Osteocyte (in vitro differentiated cells): ENCODE data around the gene B3GNT4. TPM values are rescaled to one million over a fixed set of nuclear protein-coding genes. Genes with fewer than 3 reads are reported as not detected.
"Not testable (repeated sequence)": the region's sequence is repeated elsewhere in the genome, so short reads cannot be mapped to it uniquely, and the experiment has no call there.

Experiments
- DNase-seq: peaks from one replicate; pipeline ENCODE4 v3.0.0; 2021; ENCODE audit warnings: mixed read lengths; ENCODE audit not compliant: unreplicated experiment; ENCODE audit errors: extremely low spot score
- H3K27ac Mint-ChIP-seq: one replicate; pipeline ENCODE4 v1.8.0; 2021; ENCODE audit warnings: mild to moderate bottlenecking, mixed read lengths; ENCODE audit not compliant: unreplicated experiment
- H3K27me3 Mint-ChIP-seq: one replicate; pipeline ENCODE4 v1.8.0; 2021; ENCODE audit warnings: mixed read lengths; ENCODE audit not compliant: unreplicated experiment
- H3K36me3 Mint-ChIP-seq: one replicate; pipeline ENCODE4 v1.8.0; 2021; ENCODE audit warnings: mixed read lengths; ENCODE audit not compliant: unreplicated experiment
- H3K4me1 Mint-ChIP-seq: one replicate; pipeline ENCODE4 v1.8.0; 2021; ENCODE audit warnings: mixed read lengths; ENCODE audit not compliant: unreplicated experiment
- H3K4me3 Mint-ChIP-seq: one replicate; pipeline ENCODE4 v1.8.0; 2021; ENCODE audit warnings: mild to moderate bottlenecking, moderate library complexity, mixed read lengths; ENCODE audit not compliant: unreplicated experiment
- H3K9me3 Mint-ChIP-seq: one replicate; pipeline ENCODE4 v1.8.0; 2021; ENCODE audit warnings: mixed read lengths; ENCODE audit not compliant: unreplicated experiment
- CTCF ChIP-seq: fragments of 200-600 bp; sonication (generic); IDR thresholded peaks from 2 replicates; pipeline ENCODE4 v1.5.0; 2021; ENCODE audit warnings: antibody characterized with exemption, mild to moderate bottlenecking, moderate library complexity
- total RNA-seq: library from RNA; stranded (reverse); gene quantifications from 2 replicates; pipeline ENCODE4 v1.2.1, GENCODE V29; 2021

The B3GNT4 gene
- total RNA-seq, 1 donor from 2014 or later, result 0.64 TPM

- Mint-ChIP-seq H3K4me3 (no peak overlapping the region), H3K27ac (no peak overlapping the region), H3K4me1 (no peaks in the 10 kb centered on the region), H3K27me3 (no peaks in the 10 kb centered on the region), H3K9me3 (no peaks in the 10 kb centered on the region), H3K36me3 (peaks cover 25% of the 10 kb centered on the region)
- TF ChIP-seq CTCF, result no peak
- no peak for DNase-seq
Observed at GRCh38 chr12:122250047-122250446, 46.5 kb downstream of the B3GNT4 start.

GRCh38 chr12:122250536-122250935 is 47.0 kb downstream of the B3GNT4 start:
- Mint-ChIP-seq H3K36me3 (peaks cover 26% of the 10 kb centered on the region), H3K9me3 (no peaks in the 10 kb centered on the region), H3K27me3 (no peaks in the 10 kb centered on the region)

GRCh38 chr12:122258462-122258861 is 55.0 kb downstream of the B3GNT4 start:
- not testable (repeated sequence) for H3K27me3 Mint-ChIP-seq, H3K9me3 Mint-ChIP-seq, H3K27ac Mint-ChIP-seq, H3K4me1 Mint-ChIP-seq, H3K4me3 Mint-ChIP-seq, DNase-seq
- peaks cover 42% of the 10 kb centered on the region for H3K36me3 Mint-ChIP-seq

More at GRCh38 chr12:122250536-122250935, 47.0 kb downstream of the B3GNT4 start:
- TF ChIP-seq CTCF, result no peak
- no peak for DNase-seq
- Mint-ChIP-seq H3K4me1 (no peaks in the 10 kb centered on the region), H3K4me3 (no peak overlapping the region), H3K27ac (no peak overlapping the region)

Other genes with a start within 250 kb of the B3GNT4 start
- gene BCL7A, start 181.8 kb upstream of the B3GNT4 start, total RNA-seq, result 10.0 and 11.8 TPM in 2 replicates
- 51.8 and 54.5 TPM in 2 replicates for gene MLXIP, start 125.0 kb upstream of the B3GNT4 start, total RNA-seq
- gene IL31, start 29.5 kb upstream of the B3GNT4 start, total RNA-seq, result not detected in 2 replicates
- 1.0 and 2.0 TPM in 2 replicates for gene LRRC43, start 20.6 kb upstream of the B3GNT4 start, total RNA-seq
- 51.5 and 61.1 TPM in 2 replicates for gene DIABLO, start 22.3 kb downstream of the B3GNT4 start, total RNA-seq
- gene VPS33A, start 62.8 kb downstream of the B3GNT4 start, total RNA-seq, result 22.2 and 23.1 TPM in 2 replicates
- 100.0 and 103 TPM in 2 replicates for gene CLIP1, start 219.0 kb downstream of the B3GNT4 start, total RNA-seq